ENCODE measurements around the gene DES. TPM values are rescaled to one million over a fixed set of nuclear protein-coding genes. Genes with fewer than 3 reads are reported as not detected.

DES gene
- total RNA-seq, 1 experiment from 2014 or later, result not detected

DNA sequence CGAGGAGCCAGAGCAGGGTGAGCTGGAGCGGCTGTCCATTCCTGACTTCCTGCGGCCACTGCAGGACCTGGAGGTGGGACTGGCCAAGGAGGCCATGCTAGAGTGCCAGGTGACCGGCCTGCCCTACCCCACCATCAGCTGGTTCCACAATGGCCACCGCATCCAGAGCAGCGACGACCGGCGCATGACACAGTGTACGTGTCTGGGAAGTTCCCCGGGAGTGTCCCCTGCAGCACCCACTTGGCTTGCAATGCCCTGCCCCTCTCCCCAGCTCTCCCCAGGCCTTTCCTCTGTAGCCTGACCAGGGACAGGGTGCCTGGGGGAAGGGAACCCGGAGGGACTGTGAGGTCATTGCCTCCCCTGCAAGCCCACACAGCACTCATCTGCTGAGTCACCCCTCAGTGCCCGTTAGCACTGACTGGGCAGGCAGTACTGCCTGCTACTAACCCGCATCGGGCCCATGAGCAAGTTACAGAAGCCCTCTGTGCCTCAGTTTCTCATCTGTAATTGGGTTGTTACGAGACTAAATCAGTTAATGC, 51.1 kb downstream of the DES start:
- intact Hi-C loops (cut with micrococcal nuclease), result no loop called here
- H3K9ac ChIP-seq (ENCODE audit: low read length), result no peak overlapping the region
- ChIA-PET POLR2A (ENCODE audit: unreplicated experiment) (no interaction called here), CTCF (no interaction called here)
- H4K20me1 ChIP-seq (ENCODE audit: low read length), result no peaks in the 10 kb centered on the region
- no peak overlapping the region for H3K27ac ChIP-seq (ENCODE audit: low read length)
- TF ChIP-seq, protein P1, sequence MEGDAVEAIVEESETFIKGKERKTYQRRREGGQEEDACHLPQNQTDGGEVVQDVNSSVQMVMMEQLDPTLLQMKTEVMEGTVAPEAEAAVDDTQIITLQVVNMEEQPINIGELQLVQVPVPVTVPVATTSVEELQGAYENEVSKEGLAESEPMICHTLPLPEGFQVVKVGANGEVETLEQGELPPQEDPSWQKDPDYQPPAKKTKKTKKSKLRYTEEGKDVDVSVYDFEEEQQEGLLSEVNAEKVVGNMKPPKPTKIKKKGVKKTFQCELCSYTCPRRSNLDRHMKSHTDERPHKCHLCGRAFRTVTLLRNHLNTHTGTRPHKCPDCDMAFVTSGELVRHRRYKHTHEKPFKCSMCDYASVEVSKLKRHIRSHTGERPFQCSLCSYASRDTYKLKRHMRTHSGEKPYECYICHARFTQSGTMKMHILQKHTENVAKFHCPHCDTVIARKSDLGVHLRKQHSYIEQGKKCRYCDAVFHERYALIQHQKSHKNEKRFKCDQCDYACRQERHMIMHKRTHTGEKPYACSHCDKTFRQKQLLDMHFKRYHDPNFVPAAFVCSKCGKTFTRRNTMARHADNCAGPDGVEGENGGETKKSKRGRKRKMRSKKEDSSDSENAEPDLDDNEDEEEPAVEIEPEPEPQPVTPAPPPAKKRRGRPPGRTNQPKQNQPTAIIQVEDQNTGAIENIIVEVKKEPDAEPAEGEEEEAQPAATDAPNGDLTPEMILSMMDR (conservative IDR thresholded peaks at IDR 0.05; ENCODE audit: low read depth, low read length), result no peak
- H3K79me2 ChIP-seq (ENCODE audit: low read length), result no peaks in the 10 kb centered on the region
- no TSS peak for BruUV-seq (replicated peaks)
- DNase-seq (peak; percentile 50), ATAC-seq (peak; percentile 84)
- H3K9me3 ChIP-seq (ENCODE audit: low read length), result no peaks in the 10 kb centered on the region
- no peaks in the 10 kb centered on the region for H3K9me2 ChIP-seq (replicated peaks; ENCODE audit: low read length)
- H3K4me3 ChIP-seq (ENCODE audit: low read length), result no peak overlapping the region
- peaks cover 15% of the 10 kb centered on the region; the same call in 1 of the 2 replicates for H3K4me1 ChIP-seq (ENCODE audit: insufficient read depth, low read length)
- peaks cover 2% of the 10 kb centered on the region; the same call in 1 of the 2 replicates for H3K36me3 ChIP-seq (ENCODE audit: low read depth, low read length)
- H3K4me2 ChIP-seq (ENCODE audit: low read length), result no peak overlapping the region
- H3K27me3 ChIP-seq (ENCODE audit: low read length), result no peaks in the 10 kb centered on the region
- H3F3A ChIP-seq (ENCODE audit: low read length, unreplicated experiment), result no peaks in the 10 kb centered on the region
- H2AFZ ChIP-seq (ENCODE audit: low read length), result no peak overlapping the region

DNA sequence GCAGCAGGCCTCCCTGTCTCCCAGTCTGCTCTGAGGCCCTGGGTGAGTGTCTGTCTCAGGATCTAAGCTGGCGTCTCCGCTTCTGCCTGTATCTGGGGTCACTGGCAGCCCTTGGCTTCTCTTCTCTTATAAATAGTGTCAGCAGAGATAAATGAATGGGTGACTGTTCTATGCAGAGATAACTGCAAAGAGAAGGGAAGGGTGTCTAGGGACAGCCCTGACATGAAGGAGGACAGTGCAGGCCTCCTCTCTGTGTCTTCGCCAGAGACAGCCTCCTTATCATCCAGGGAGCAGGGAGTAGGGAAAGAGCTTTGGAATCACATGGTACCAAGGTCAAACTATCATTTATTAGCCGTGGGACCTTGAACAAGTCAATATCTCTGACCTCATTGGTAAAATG, 52.3 kb downstream of the DES start:
- no peak for TF ChIP-seq EZH2 (IDR thresholded peaks at IDR 0.05; ENCODE audit: low read length, unreplicated experiment)
- no peak for TF ChIP-seq EZH2phosphoT487 (IDR thresholded peaks at IDR 0.05; ENCODE audit: borderline replicate concordance, low read length)
- TF ChIP-seq, protein P1 (conservative IDR thresholded peaks at IDR 0.05; ENCODE audit: low read depth, low read length), result no peak
- no peaks in the 10 kb centered on the region for H3K9me3 ChIP-seq (ENCODE audit: low read length)
- ATAC-seq (no peak), DNase-seq (no peak)
- no peaks in the 10 kb centered on the region for H3K79me2 ChIP-seq (ENCODE audit: low read length)
- no TSS peak for BruUV-seq (replicated peaks)
- peaks cover 15% of the 10 kb centered on the region; the same call in 1 of the 2 replicates for H3K4me1 ChIP-seq (ENCODE audit: insufficient read depth, low read length)
- intact Hi-C loops (cut with micrococcal nuclease), result no loop called here
- ChIA-PET POLR2A (ENCODE audit: unreplicated experiment) (no interaction called here), CTCF (no interaction called here)
- H2AFZ ChIP-seq (ENCODE audit: low read length), result no peak overlapping the region
- no peak overlapping the region for H3K27ac ChIP-seq (ENCODE audit: low read length)
- H3F3A ChIP-seq (ENCODE audit: low read length, unreplicated experiment), result no peaks in the 10 kb centered on the region
- no peaks in the 10 kb centered on the region for H3K36me3 ChIP-seq (ENCODE audit: low read depth, low read length)
- H3K9ac ChIP-seq (ENCODE audit: low read length), result no peak overlapping the region
- H4K20me1 ChIP-seq (ENCODE audit: low read length), result no peaks in the 10 kb centered on the region
- no peak overlapping the region for H3K4me2 ChIP-seq (ENCODE audit: low read length)
- no peaks in the 10 kb centered on the region for H3K27me3 ChIP-seq (ENCODE audit: low read length)
- H3K4me3 ChIP-seq (ENCODE audit: low read length), result no peak overlapping the region
- H3K9me2 ChIP-seq (replicated peaks; ENCODE audit: low read length), result no peaks in the 10 kb centered on the region

DNA sequence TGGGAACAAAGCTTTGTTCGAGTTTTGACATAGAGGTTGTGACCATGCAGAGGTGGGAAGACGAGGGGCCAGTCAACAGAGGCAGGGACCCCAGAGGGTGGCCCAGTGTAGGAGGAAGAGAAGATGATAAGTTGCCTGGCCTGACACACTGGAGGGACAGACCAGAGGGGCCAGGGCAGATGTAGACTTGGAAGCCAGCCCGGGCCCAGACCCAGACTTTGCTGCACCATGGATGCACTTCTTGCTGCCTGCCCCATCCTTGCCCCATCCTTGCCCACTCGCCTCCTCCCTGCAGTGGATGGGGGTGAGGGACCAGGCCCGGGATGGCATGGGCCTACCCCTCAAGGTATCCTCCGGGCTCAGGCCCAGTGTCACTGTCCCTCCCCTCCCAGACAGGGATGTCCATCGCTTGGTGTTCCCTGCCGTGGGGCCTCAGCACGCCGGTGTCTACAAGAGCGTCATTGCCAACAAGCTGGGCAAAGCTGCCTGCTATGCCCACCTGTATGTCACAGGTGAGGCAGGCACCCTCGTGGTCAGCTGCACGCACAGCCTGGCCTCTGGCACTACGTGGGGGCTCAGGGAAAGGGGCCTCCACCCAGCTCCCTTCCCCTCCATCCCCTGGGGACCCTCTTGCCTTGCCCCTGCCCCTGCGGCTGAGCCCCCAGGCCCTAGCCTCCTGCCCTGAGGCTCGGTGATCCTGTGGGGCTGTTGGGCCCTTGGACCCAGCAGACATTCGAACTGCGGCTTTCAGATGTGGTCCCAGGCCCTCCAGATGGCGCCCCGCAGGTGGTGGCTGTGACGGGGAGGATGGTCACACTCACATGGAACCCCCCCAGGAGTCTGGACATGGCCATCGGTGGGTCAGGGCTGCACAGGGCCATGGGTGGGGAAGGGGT, 53.5 kb downstream of the DES start:
- H2AFZ ChIP-seq (ENCODE audit: low read length), result no peak overlapping the region
- H3K27ac ChIP-seq (ENCODE audit: low read length), result no peak overlapping the region
- no peak for DNase-seq
- H3K9me3 ChIP-seq (ENCODE audit: low read length), result no peaks in the 10 kb centered on the region
- no peak overlapping the region for H3K4me2 ChIP-seq (ENCODE audit: low read length)
- H3K4me1 ChIP-seq (ENCODE audit: insufficient read depth, low read length), result peaks cover 15% of the 10 kb centered on the region; the same call in 1 of the 2 replicates
- H3F3A ChIP-seq (ENCODE audit: low read length, unreplicated experiment), result no peaks in the 10 kb centered on the region
- BruUV-seq (replicated peaks), result no TSS peak
- ChIA-PET POLR2A (ENCODE audit: unreplicated experiment) (no interaction called here), CTCF (no interaction called here)
- TF ChIP-seq, protein P1 (conservative IDR thresholded peaks at IDR 0.05; ENCODE audit: low read depth, low read length), result no peak
- no peak for TF ChIP-seq EZH2phosphoT487 (IDR thresholded peaks at IDR 0.05; ENCODE audit: borderline replicate concordance, low read length)
- TF ChIP-seq EZH2 (IDR thresholded peaks at IDR 0.05; ENCODE audit: low read length, unreplicated experiment), result no peak
- no peak for ATAC-seq
- no peaks in the 10 kb centered on the region for H3K36me3 ChIP-seq (ENCODE audit: low read depth, low read length)
- no peak overlapping the region for H3K4me3 ChIP-seq (ENCODE audit: low read length)
- intact Hi-C loops (cut with micrococcal nuclease), result no loop called here
- no peaks in the 10 kb centered on the region for H3K27me3 ChIP-seq (ENCODE audit: low read length)
- no peaks in the 10 kb centered on the region for H4K20me1 ChIP-seq (ENCODE audit: low read length)
- H3K9me2 ChIP-seq (replicated peaks; ENCODE audit: low read length), result no peaks in the 10 kb centered on the region
- H3K9ac ChIP-seq (ENCODE audit: low read length), result no peak overlapping the region
- no peaks in the 10 kb centered on the region for H3K79me2 ChIP-seq (ENCODE audit: low read length)
